Thoracic aorta (tissue), 2 donors: ENCODE measurements around the gene PCDHGB5. TPM values are rescaled to one million over a fixed set of nuclear protein-coding genes. Genes with fewer than 3 reads are reported as not detected.
A peak's percentile ranks its signal among the peaks of the same experiment; 100 is the strongest.
"Not testable (repeated sequence)": the region's sequence is repeated elsewhere in the genome, so short reads cannot be mapped to it uniquely, and the experiment has no call there.

Experiments
- ATAC-seq: fragments of 150-250 bp; one replicate; pipeline ENCODE4 v1.8.0; 2017; ENCODE audit warnings: low read depth; ENCODE audit not compliant: insufficient number of reproducible peaks, low FRiP score
- DNase-seq: peaks from one replicate; pipeline ENCODE4 v3.0.0-alpha.2; 2020; ENCODE audit warnings: low spot score
- H3K27ac ChIP-seq, 2 donors: fragments of 200-600 bp; sonication (generic); 1 replicate in 1 of 2; 2 replicates in 1 of 2; pipeline ENCODE4 v1.5.1; 2016; ENCODE audit warnings: mild to moderate bottlenecking in 2 of 2, moderate library complexity in 2 of 2
- H3K27me3 ChIP-seq: fragments of 200-600 bp; sonication (generic); replicated peaks from 2 replicates; pipeline ENCODE4 v1.6.0; 2016; ENCODE audit warnings: mild to moderate bottlenecking; ENCODE audit not compliant: insufficient read depth
- H3K36me3 ChIP-seq: fragments of 200-600 bp; sonication (generic); one replicate; pipeline ENCODE4 v1.5.1; 2016
- H3K4me1 ChIP-seq, 2 donors: fragments of 200-600 bp; sonication (generic); 1 replicate in 1 of 2; 2 replicates in 1 of 2; pipeline versions ENCODE4 v1.5.1 to v1.6.0; 2016; ENCODE audit warnings: low read depth in 2 of 2, mild to moderate bottlenecking in 1 of 2; ENCODE audit not compliant: control insufficient read depth in 1 of 2
- H3K4me3 ChIP-seq: fragments of 200-600 bp; sonication (generic); 2 replicates; pipeline ENCODE4 v1.5.1; 2016; ENCODE audit warnings: mild to moderate bottlenecking
- H3K9me3 ChIP-seq: fragments of 200-600 bp; sonication (generic); 2 replicates; pipeline ENCODE4 v1.5.1; 2016
- total RNA-seq, 2 donors: library from RNA; depleted of rRNA; stranded (reverse); fragments of >200 nt; gene quantifications; one replicate each; pipeline versions ENCODE4 v1.1.0 to v1.2.3, GENCODE V29; 2016
- TF ChIP-seq, protein P1 (sequence below): fragments of 200-600 bp; sonication (generic); IDR thresholded peaks from one replicate; pipeline ENCODE4 v1.5.1; 2019; ENCODE audit warnings: antibody characterized with exemption

Gene PCDHGB5
- 10 to 100 TPM; 20.8 to 26.3 TPM for total RNA-seq

DNA sequence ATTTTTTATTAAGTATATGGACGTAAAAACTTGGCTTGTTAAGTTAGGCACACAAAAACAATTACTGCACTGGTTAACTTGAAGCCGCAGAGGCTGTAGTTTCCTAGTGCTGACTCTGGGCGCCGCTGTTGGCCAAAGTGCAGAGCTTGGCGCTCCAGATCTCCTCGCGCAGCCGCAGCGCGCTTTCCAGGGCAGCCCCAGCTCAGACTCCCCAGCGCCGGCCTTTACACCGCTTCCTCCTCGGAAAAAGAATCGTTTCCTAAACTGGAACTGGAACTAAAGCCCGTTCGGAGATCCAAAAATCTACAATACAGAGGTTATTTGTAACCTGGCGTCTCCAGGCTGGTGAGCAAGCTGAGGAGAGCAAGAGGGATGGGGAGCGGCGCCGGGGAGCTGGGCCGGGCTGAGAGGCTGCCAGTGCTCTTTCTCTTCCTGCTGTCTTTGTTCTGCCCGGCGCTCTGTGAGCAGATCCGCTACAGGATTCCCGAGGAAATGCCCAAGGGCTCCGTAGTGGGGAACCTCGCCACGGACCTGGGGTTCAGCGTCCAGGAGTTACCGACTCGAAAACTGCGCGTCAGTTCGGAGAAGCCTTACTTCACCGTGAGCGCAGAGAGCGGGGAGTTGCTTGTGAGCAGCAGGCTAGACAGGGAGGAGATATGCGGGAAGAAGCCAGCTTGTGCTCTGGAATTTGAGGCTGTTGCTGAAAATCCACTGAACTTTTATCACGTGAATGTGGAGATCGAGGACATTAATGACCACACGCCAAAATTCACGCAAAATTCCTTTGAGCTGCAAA lies at the start of gene PCDHGB5:
Gene PCDHGB5 (plus strand): TSS at position 192 of the 796 bp plus-strand sequence. CDS start 181 bp downstream, at position 373.
- not testable (repeated sequence) for H3K27me3 ChIP-seq, ATAC-seq, DNase-seq, H3K27ac ChIP-seq, H3K4me1 ChIP-seq, H3K36me3 ChIP-seq
- TF ChIP-seq, protein P1, sequence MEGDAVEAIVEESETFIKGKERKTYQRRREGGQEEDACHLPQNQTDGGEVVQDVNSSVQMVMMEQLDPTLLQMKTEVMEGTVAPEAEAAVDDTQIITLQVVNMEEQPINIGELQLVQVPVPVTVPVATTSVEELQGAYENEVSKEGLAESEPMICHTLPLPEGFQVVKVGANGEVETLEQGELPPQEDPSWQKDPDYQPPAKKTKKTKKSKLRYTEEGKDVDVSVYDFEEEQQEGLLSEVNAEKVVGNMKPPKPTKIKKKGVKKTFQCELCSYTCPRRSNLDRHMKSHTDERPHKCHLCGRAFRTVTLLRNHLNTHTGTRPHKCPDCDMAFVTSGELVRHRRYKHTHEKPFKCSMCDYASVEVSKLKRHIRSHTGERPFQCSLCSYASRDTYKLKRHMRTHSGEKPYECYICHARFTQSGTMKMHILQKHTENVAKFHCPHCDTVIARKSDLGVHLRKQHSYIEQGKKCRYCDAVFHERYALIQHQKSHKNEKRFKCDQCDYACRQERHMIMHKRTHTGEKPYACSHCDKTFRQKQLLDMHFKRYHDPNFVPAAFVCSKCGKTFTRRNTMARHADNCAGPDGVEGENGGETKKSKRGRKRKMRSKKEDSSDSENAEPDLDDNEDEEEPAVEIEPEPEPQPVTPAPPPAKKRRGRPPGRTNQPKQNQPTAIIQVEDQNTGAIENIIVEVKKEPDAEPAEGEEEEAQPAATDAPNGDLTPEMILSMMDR, result peak; percentile 29
- H3K4me3 ChIP-seq, result peak within 1 kb of the TSS; percentile 47
- H3K9me3 ChIP-seq, result peaks cover 88% of the 10 kb centered on the region

DNA sequence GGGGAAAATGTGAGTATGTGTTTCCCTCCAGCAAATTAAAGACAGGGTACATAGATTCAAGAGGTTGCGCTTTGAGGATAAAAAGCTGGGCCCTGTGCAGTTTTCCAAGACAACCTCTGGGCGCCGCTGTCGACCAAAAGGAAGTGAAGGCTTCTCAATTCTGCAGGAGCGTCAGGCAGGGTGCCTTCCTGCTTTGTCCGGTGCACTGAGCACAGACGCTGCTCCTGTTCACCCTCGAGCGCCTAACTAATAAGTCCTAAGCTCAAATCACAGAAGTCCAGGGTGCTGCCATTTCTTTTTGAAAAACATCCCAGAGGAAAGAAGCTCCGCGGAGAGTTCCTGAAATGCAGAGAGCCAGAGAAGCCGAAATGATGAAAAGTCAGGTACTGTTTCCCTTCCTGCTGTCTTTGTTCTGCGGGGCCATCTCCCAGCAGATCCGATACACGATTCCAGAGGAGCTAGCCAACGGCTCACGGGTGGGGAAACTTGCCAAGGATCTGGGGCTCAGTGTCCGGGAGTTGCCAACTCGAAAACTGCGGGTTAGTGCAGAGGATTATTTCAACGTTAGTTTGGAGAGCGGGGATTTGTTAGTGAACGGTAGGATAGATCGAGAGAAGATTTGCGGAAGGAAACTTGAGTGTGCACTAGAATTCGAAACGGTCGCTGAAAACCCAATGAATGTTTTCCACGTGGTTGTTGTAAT lies 47.7 kb upstream of the PCDHGB5 start, which contains the start of gene PCDHGB1:
Gene PCDHGB1 (plus strand): TSS at position 183 of the 703 bp plus-strand sequence. CDS start 162 bp downstream, at position 345.
- DNase-seq (no peak), ATAC-seq (no peak)
- TF ChIP-seq, protein P1, result no peak
- H3K27me3 ChIP-seq, result no peaks in the 10 kb centered on the region
- peak within 1 kb of the TSS; percentile 55 for H3K4me3 ChIP-seq
- no peaks in the 10 kb centered on the region for H3K4me1 ChIP-seq
- no peaks in the 10 kb centered on the region for H3K36me3 ChIP-seq
- no peak within 1 kb of the TSS for H3K27ac ChIP-seq
- H3K9me3 ChIP-seq, result peaks cover 79% of the 10 kb centered on the region

DNA sequence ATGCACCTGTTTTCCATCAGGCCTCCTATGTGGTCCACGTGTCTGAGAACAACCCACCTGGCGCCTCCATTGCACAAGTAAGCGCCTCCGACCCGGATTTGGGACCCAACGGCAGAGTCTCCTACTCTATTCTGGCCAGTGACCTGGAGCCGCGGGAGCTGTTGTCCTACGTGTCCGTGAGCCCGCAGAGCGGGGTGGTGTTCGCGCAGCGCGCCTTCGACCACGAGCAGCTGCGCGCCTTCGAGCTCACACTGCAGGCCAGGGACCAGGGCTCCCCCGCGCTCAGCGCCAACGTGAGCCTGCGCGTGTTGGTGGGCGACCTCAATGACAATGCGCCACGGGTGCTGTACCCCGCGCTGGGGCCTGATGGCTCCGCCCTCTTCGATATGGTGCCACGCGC lies 46.2 kb upstream of the PCDHGB5 start:
- Histone ChIP-seq H3K36me3 (no peaks in the 10 kb centered on the region), H3K27ac (no peak overlapping the region), H3K4me1 (no peaks in the 10 kb centered on the region), H3K27me3 (no peaks in the 10 kb centered on the region), H3K4me3 (no peak overlapping the region), H3K9me3 (peaks cover 84% of the 10 kb centered on the region)
- TF ChIP-seq, protein P1, result no peak
- DNase-seq, result no peak
- no peak for ATAC-seq

DNA sequence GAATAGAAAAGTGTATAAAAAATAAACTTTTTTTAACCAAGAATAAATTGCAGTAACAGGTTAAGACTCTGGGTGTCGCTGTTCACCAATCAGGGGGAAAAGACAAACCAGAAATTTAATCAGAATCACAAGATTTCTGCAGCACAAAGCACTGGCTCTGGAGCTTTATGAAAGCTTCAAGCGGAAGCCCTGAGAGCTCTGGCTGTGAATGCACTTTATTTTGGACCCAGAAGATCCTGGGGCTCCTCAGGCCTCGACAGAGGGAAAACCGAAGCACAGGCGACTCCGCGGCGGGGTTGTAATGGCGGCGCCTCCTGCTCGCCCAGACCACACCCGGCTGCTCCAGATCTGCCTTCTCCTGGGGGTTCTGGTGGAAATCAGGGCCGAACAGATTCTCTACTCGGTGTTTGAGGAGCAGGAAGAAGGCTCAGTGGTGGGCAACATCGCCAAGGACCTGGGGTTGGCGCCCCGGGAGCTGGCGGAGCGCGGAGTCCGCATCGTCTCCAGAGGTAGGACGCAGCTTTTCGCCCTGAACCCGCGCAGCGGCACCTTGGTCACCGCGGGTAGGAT lies 42.8 kb upstream of the PCDHGB5 start, which contains the start of gene PCDHGA4:
Gene PCDHGA4 (plus strand): TSS at position 122 of the 570 bp plus-strand sequence. CDS start 87 bp downstream, at position 209.
- H3K36me3 ChIP-seq, result no peaks in the 10 kb centered on the region
- H3K27ac ChIP-seq, result no peak within 1 kb of the TSS
- TF ChIP-seq, protein P1, result peak; percentile 23
- no peaks in the 10 kb centered on the region for H3K4me1 ChIP-seq
- ATAC-seq, result no peak
- H3K4me3 ChIP-seq, result peak within 1 kb of the TSS; percentile 59
- peaks cover 85% of the 10 kb centered on the region for H3K9me3 ChIP-seq
- H3K27me3 ChIP-seq, result no peaks in the 10 kb centered on the region
- no peak for DNase-seq

DNA sequence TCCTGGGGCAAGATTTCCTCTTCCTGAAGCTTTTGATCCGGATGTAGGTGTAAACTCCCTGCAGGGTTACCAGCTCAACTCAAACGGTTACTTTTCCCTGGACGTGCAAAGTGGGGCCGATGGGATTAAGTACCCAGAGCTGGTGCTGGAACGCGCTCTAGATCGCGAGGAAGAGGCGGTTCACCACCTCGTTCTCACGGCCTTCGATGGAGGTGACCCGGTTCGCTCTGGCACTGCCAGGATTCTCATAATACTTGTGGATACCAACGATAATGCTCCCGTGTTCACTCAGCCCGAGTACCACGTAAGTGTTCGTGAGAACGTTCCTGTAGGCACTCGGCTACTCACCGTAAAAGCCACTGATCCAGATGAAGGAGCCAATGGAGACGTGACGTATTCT lies 42.1 kb upstream of the PCDHGB5 start:
- ATAC-seq, result no peak
- Histone ChIP-seq H3K4me3 (peak overlapping the region; percentile 59), H3K27me3 (no peaks in the 10 kb centered on the region), H3K4me1 (no peaks in the 10 kb centered on the region), H3K36me3 (no peaks in the 10 kb centered on the region), H3K9me3 (peaks cover 85% of the 10 kb centered on the region), H3K27ac (no peak overlapping the region)
- DNase-seq, result no peak
- TF ChIP-seq, protein P1, result no peak
